BJ (cell line): Measurements from ENCODE around the gene STYK1. TPM values are rescaled to one million over a fixed set of nuclear protein-coding genes. Genes with fewer than 3 reads are reported as not detected.

Experiments used
- CTCF ChIA-PET: fragments of 350-600 bp; formaldehyde crosslinking; extraction: SDS; loops from one replicate; lab custom pipeline; 2021; ENCODE audit warnings: antibody characterized with exemption, inconsistent platforms; lab: Yijun Ruan, JAX
- POLR2A ChIA-PET: fragments of 300-600 bp; sonication (Branson Sonifier 250); formaldehyde crosslinking; extraction: SDS; loops from one replicate; lab custom pipeline; 2021; ENCODE audit warnings: antibody characterized with exemption; lab: Charles Lee
- DNase-seq: peaks from one replicate; pipeline ENCODE4 v3.0.0-alpha.2; 2011; ENCODE audit warnings: low read depth
- H3K27me3 ChIP-seq: 2 replicates; pipeline ENCODE4 v1.6.0; 2011; ENCODE audit warnings: low read length; ENCODE audit not compliant: control insufficient read depth, insufficient read depth
- H3K36me3 ChIP-seq: 2 replicates; pipeline ENCODE4 v1.5.1; 2011; ENCODE audit warnings: low read length; ENCODE audit not compliant: control insufficient read depth, insufficient read depth
- H3K4me3 ChIP-seq: 2 replicates; pipeline ENCODE4 v1.5.1; 2011; ENCODE audit warnings: low read depth, mild to moderate bottlenecking, control low read depth, low read length
- CTCF ChIP-seq: IDR thresholded peaks from 2 replicates; pipeline ENCODE4 v1.5.1; 2011; ENCODE audit warnings: low read depth, mild to moderate bottlenecking, control low read depth, inconsistent platforms, low read length, moderate library complexity; ENCODE audit not compliant: insufficient read depth
- polyA minus RNA-seq: library from RNA; depleted of rRNA, polyadenylated mRNA; stranded (reverse); fragments of >200 nt; gene quantifications from 2 replicates; pipeline ENCODE4 v1.2.3, GENCODE V29; 2011; rRNA and poly(A)+ RNA removed
- polyA plus RNA-seq: library from polyadenylated mRNA; depleted of rRNA; stranded (reverse); fragments of >200 nt; gene quantifications from 2 replicates; pipeline ENCODE4 v1.2.3, GENCODE V29; 2011; rRNA removed

The STYK1 gene
- 0.74 and 0.92 TPM in 2 replicates for polyA plus RNA-seq
- polyA minus RNA-seq: 0.57 and 2.1 TPM in 2 replicates

GRCh38 chr12:10673659-10674384 lies at the start of gene STYK1:
Gene STYK1 (minus strand): TSS chr12:10674052. CDS start chr12:10634618, 39,434 bp downstream.
- Histone ChIP-seq H3K4me3 (peak within 1 kb of the TSS; percentile 57), H3K36me3 (no peaks in the 10 kb centered on the region), H3K27me3 (no peaks in the 10 kb centered on the region)
- no peak for DNase-seq
- ChIA-PET POLR2A (no interaction called here), CTCF (interaction anchor here (0.8 to 1.8 kb wide), 10 partner anchors 10 to 526 kb away, joined by 3 to 7 read pairs (median 4); no protein-coding TSS in a partner anchor)
- TF ChIP-seq CTCF: peak; percentile 97

- H3K4me3 ChIP-seq: peak within 1 kb of the TSS; percentile 82
- 0 out of 2 replicates have a peak, but pooled peaks cover 2% of the 10 kb centered on the region for H3K27me3 ChIP-seq
- no peak for TF ChIP-seq CTCF
- no peaks in the 10 kb centered on the region for H3K36me3 ChIP-seq
- DNase-seq: no peak
- ChIA-PET POLR2A (interaction anchor here (0.6 kb wide), 1 partner anchor 41 kb away, joined by 3 read pairs; no protein-coding TSS in a partner anchor), CTCF (interaction anchor here (0.9 to 1.8 kb wide), 3 partner anchors 13 to 111 kb away, joined by 3 to 9 read pairs (median 3); no protein-coding TSS in a partner anchor)
These were observed 49.3 kb upstream of the STYK1 start, which contains the start of gene YBX3 for GRCh38 chr12:10722905-10723746. Gene YBX3 (minus strand): TSS chr12:10723323. CDS start chr12:10723111, 212 bp downstream.

DNA sequence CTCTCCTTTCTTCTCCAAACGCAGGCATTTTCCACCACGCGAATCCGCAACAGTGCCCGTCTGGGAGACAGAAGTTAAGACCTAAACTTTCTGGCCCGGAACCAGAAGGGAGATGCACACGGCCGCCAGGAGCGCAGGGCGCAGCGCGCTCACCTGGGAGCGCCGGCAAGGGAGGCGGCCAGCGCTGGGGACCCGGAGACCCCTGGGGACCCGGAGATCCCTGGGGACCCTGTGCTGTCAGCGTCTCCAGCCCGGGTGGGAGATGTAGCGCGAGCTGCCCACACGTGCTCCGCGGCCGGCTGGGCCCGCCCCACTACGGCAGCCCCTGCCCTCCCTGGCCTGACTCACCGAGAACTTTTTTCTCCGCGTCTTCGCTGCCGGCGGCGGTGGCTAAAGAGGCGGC lies 48.7 kb upstream of the STYK1 start:
- H3K36me3 ChIP-seq: no peaks in the 10 kb centered on the region
- no peak for DNase-seq
- ChIA-PET CTCF (interaction anchor here (1.8 kb wide), 1 partner anchor 27 kb away, joined by 9 read pairs; no protein-coding TSS in a partner anchor), POLR2A (no interaction called here)
- peak overlapping the region; percentile 82 for H3K4me3 ChIP-seq
- peak; percentile 35 for TF ChIP-seq CTCF
- H3K27me3 ChIP-seq: no peaks in the 10 kb centered on the region

DNA sequence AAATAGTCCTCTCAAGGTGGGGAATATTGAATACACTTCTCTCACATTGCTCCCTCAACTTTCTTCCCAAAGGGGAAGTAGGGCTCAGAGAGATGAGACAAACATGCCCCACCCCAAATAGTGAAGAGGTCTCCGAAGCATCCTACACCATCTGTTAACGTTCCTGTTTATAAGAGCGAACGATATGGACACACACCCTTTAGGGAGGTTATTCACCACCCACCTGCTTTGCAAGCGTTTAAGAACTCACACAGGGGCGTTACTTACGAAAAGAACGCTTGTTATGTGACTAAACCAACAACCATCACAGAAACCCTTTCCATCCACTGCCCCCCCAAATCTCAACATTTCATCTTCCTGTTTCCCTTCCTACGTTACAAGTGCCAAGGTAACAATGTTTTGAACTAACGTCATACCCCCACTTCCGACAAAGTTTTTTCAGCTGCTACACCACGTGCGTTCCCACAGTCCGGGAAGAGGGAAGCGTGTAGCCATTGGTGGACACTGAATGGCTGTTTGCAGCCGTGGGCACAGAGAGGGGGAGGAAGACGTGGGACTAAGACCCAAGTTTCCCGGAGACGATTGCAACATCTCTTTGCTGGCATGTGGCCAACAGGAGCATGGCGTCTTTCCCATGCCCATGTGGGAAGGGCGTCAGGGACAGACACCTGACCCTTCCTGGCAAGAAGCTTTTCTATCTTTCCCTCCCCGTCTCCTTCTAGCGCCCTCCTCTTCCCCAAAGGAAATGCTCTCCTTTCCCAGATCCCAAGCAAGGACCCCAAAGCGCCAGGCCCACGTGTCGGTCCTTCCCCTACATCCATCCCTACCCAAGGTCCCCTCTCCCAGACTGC lies 48.0 kb upstream of the STYK1 start:
- CTCF ChIA-PET: no interaction called here
- peak overlapping the region; percentile 82 for H3K4me3 ChIP-seq
- no peaks in the 10 kb centered on the region for H3K27me3 ChIP-seq
- POLR2A ChIA-PET: no interaction called here
- H3K36me3 ChIP-seq: no peaks in the 10 kb centered on the region
- TF ChIP-seq CTCF: no peak
- peak; percentile 91 for DNase-seq
